Frontal cortex (tissue), 4 donors: ENCODE measurements around the gene RHOBTB3. TPM values are rescaled to one million over a fixed set of nuclear protein-coding genes. Genes with fewer than 3 reads are reported as not detected.
"Not testable (repeated sequence)": the region's sequence is repeated elsewhere in the genome, so short reads cannot be mapped to it uniquely, and the experiment has no call there.

Experiments
- DNase-seq, 2 donors: peaks; one replicate each; pipeline ENCODE4 v3.0.0; 2012; ENCODE audit warnings: low spot score in 2 of 2
- FAIRE-seq: peaks from 2 replicates; lab custom pipeline; 2012; peaks lifted over from hg19 to GRCh38; lab: Jason Lieb, UNC
- total RNA-seq: library from RNA; depleted of rRNA; stranded (reverse); fragments of >200 nt; gene quantifications from one replicate; pipeline ENCODE4 v1.2.3, GENCODE V29; 2014
- donor health status: control.
- donor health status: control.
- donor health status: control.

Gene RHOBTB3
- total RNA-seq, 1 donor from 2014 or later: 312 TPM

- FAIRE-seq, DNase-seq: not testable (repeated sequence)
Measured at GRCh38 chr5:95811461-95812073, 80.4 kb downstream of the RHOBTB3 start.

GRCh38 chr5:95812074-95812471 lies 80.9 kb downstream of the RHOBTB3 start:
- FAIRE-seq: no peak
- DNase-seq: no peak

GRCh38 chr5:95813035-95813434 lies 81.9 kb downstream of the RHOBTB3 start:
- not testable (repeated sequence) for FAIRE-seq

GRCh38 chr5:95815155-95815729 lies 84.1 kb downstream of the RHOBTB3 start:
- FAIRE-seq (no peak), DNase-seq (no peak)

More at GRCh38 chr5:95813035-95813434, 81.9 kb downstream of the RHOBTB3 start:
- not testable (repeated sequence) for DNase-seq

GRCh38 chr5:95816341-95816740 lies 85.2 kb downstream of the RHOBTB3 start:
- DNase-seq (no peak), FAIRE-seq (no peak)

DNA sequence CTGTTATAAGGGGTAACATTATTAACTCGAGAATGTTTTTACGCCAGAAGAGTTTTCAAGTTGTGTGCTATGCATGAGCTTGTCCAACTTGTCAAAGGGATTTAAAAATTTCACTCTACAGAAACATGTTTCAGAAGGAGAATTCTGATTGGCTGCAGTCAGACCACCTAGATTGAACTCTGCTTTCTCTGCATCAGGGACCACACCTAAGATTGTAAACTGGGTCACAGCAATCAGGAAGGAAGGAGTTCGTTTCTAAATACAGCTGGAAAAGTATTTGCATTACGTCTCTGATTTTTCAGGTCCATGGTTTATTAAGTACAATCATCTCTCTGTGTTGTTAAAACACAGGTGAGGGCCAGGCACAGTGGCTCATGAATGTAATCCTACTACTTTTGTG lies 85.6 kb downstream of the RHOBTB3 start:
- FAIRE-seq: no peak

GRCh38 chr5:95817430-95817829 lies 86.3 kb downstream of the RHOBTB3 start:
- FAIRE-seq: no peak
- DNase-seq: no peak

More for the DNA sequence above, 85.6 kb downstream of the RHOBTB3 start:
- DNase-seq: no peak

- no peak for DNase-seq
- FAIRE-seq: no peak
Measured at GRCh38 chr5:95818181-95819147, 87.3 kb downstream of the RHOBTB3 start.

GRCh38 chr5:95821110-95822021 lies 90.2 kb downstream of the RHOBTB3 start:
- FAIRE-seq (no peak), DNase-seq (no peak)

DNA sequence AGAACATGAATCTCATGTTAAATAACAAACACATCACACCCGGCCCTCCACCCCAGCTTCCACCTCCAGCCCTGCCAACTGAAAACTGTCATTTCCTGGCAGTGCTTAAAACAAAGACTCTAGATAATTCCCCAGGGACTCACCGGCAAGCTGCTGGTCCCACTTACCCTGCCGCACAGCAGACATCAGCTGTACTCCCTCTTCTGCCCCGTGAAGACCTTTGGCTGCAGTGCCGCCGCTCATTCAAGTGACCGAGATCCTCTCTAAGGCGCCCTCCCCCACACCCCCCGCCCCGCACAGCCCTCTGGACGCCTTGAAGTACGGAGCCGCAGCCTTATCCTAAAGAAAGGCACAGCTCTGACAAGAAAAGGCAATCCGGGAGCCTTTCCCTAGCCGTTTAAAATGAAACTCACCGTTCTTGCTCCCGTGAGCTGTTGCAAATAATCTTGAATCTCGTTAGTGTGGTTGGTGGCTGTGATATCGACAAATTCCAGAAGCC lies 91.0 kb downstream of the RHOBTB3 start:
- FAIRE-seq (no peak), DNase-seq (peak in 1 of 2 donors; percentile 48)

DNA sequence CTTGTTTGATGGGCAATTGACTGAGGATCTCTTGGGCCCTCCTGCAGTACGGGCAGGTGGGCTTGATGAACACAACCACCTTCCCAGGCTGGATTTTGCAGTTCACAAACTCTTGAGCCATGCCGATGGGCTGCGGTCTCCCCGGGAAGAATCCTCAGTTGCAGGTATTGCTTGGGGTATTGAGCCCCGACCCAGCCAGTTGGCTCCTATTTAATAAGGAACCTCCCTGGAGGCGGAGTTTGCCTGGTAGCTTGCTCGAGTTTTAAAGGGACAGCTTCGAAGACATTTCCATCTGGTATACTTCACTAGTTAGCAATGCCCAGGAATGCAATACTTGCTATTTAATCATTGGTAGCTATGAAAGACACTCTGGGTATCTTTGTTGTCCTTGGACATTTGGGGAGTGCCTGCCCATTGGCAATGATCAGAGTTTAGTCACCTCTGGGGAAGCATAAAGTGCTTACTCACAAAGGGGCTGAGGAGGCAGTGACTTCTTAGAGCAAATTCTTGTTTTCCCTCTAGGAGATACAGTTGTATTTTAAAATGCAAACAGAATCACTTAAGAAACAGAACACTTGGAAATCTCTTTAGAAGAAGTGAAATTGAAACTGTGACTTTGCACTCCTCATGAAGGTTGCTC lies 91.5 kb downstream of the RHOBTB3 start, which contains the start of gene GLRX:
GLRX (minus strand) TSS at position 185 of the 640 bp plus-strand sequence; CDS start at position 121, 64 bp downstream.
- DNase-seq (peak in 1 of 2 donors; percentile 51), FAIRE-seq (no peak)

- FAIRE-seq: no peak
Measured at GRCh38 chr5:95823218-95823737, 92.1 kb downstream of the RHOBTB3 start.

DNA sequence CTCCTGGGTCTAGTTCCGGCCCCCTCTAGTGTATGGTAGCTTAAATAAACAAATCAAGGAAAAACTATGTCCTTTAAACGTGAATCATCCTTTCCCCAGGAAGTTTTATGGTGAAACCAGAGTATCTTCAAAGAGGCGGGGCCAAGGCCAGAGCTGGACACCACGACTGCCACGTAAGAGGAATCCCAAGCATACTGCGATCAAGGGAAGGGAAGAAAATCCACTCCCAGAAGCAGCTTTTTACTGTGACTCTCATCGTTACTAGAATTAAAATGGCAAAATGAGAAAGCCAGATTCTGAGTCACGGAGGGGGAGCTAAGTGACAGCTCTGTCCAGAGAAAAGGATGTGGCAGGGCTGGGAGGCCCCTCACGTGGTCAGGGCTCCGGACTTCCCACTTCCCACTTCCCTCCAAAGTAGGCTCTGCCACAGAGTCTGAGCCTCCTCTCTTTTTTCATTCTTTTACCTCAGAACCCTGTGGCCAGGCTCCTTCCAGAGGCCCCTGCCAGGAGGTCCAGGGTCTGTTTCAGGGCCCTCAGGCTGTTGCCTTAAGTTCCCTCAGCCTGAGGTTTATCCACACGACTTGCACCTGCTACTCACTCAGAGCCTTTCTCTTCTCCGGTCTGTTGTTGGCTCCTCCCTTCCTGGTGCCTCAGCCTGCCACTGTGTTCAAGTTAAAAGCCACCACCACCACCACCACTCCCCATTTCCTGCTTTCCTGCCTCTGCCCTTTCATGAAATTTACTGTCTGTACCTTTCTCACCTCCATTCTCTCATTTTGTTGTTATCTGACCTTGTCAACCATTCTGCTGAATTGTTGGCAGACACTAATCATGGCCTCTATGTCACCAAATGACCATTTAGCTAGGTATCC lies 92.8 kb downstream of the RHOBTB3 start:
- DNase-seq (no peak), FAIRE-seq (no peak)

More at GRCh38 chr5:95823218-95823737, 92.1 kb downstream of the RHOBTB3 start:
- no peak for DNase-seq

DNA sequence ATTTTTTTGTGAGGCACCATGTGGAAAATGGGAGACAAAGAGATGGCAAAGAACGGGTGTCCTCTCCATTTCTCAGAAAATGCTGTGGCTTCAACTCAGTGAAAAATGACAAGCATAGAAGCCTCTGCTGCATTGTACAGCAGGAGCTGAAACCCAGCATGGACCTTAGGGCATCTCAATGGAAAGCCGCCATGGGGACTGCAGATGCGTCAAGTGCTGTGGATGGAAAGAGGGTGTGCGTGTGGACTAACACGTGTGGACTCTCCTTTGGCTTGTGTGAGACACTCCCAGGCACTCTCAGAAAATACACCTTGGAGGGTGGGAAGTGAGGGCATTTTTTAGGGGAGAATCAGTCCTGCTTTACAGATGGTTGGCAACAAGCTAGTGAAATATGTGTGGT lies 93.6 kb downstream of the RHOBTB3 start:
- FAIRE-seq (no peak), DNase-seq (no peak)

GRCh38 chr5:95825495-95825894 lies 94.4 kb downstream of the RHOBTB3 start:
- no peak for DNase-seq
- no peak for FAIRE-seq

DNA sequence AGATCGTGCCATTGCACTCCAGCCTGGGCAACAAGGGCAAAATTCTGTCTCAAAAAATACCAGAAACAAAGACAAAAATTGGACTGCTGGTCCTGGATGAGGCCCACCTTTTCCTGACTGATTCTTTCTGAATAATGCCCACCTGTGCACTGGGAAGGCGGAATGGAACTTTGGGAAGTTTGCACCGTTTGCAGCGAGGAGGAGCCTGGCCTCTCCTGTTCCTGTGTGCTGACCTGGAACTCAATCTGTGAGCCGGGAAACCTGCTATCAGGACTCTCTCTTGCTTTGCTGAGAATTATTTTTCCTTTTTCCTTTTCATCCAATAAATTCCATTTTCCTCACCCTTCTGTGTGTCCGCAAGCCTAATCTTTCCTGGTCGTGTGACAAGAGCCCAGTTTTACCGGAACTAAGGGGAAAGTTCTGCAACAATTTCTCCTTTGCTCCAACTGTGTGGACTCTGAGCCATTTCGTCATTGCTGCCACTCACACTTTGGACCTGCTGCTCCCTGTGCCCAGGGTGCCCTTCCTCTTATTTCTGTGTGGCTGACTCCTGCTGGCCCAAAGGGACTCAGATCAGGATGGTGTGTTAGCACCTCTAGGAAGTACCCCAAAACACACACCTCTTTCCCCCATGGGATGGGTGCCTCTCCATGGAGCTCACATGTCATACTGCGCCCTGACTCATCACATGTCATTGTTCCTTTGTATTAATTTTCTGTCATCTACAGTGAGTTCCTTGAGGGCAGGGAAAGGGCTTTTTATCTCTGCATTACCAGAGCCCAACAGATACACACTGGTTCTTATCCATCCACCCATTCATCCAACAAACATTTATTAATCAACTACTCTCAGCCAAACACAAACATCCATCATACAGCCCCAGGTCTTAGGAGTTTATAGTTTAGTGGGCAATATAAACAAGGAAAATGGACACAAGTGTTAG lies 96.1 kb downstream of the RHOBTB3 start:
- DNase-seq: no peak
- FAIRE-seq: no peak

DNA sequence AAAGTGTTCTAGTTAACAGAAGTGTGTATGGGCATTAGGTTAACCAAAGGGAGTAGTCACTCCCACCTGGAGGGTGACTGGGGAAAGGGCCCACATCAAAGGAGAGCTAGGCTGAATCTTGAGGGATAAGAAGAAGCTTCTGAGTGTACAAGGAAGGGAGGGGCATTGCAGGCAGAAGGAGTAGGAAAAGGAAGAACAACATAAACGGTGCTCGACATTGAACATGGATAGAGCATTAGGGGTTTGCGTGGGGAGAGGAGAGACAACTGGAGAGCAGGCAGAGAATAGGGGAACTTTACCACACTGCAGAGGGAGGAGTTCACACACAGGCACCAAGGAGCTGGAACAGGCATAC lies 96.7 kb downstream of the RHOBTB3 start:
- DNase-seq (no peak), FAIRE-seq (no peak)
